Stimulated activated CD4-positive, alpha-beta T cell treated with anti-CD3 and anti-CD28 coated beads, TNF-alpha, amount 100 ng/mL, for 24 hours (primary cell): ENCODE measurements around the gene MBOAT2.
"Not testable (repeated sequence)": the region's sequence is repeated elsewhere in the genome, so short reads cannot be mapped to it uniquely, and the experiment has no call there.

Source experiments
- DNase-seq, 3 experiments: peaks; one replicate each; pipeline ENCODE4 v3.0.0-alpha.2; 2020; ENCODE audit warnings: low read depth in 3 of 3

The MBOAT2 gene

GRCh38 chr2:8992643-8993042, 10.8 kb downstream of the MBOAT2 start:
- no peak for DNase-seq

- no peak for DNase-seq
Measured at GRCh38 chr2:8989536-8990079, 13.9 kb downstream of the MBOAT2 start.

- no peak for DNase-seq
Measured at GRCh38 chr2:8987410-8987809, 16.1 kb downstream of the MBOAT2 start.

GRCh38 chr2:8986327-8986976, 17.0 kb downstream of the MBOAT2 start:
- peak in 1 of 3 experiments; percentile 3 for DNase-seq

- no peak for DNase-seq
Measured at GRCh38 chr2:8985561-8986326, 17.7 kb downstream of the MBOAT2 start.

GRCh38 chr2:8984855-8985254, 18.6 kb downstream of the MBOAT2 start:
- DNase-seq, result no peak

GRCh38 chr2:8984157-8984556, 19.3 kb downstream of the MBOAT2 start:
- DNase-seq, result no peak

- no peak for DNase-seq
Measured at GRCh38 chr2:8983571-8983970, 19.9 kb downstream of the MBOAT2 start.

GRCh38 chr2:8981876-8982275, 21.6 kb downstream of the MBOAT2 start:
- DNase-seq, result no peak

- DNase-seq, result no peak
Measured at GRCh38 chr2:8980096-8980495, 23.4 kb downstream of the MBOAT2 start.

- DNase-seq, result no peak
Measured at GRCh38 chr2:8977758-8978157, 25.7 kb downstream of the MBOAT2 start.

- DNase-seq, result no peak
Measured at GRCh38 chr2:8976442-8977259, 26.8 kb downstream of the MBOAT2 start.

- no peak for DNase-seq
Measured at GRCh38 chr2:8974016-8974415, 29.5 kb downstream of the MBOAT2 start.

- not testable (repeated sequence) for DNase-seq
Measured at GRCh38 chr2:8973017-8973416, 30.5 kb downstream of the MBOAT2 start.

GRCh38 chr2:8972535-8972934, 30.9 kb downstream of the MBOAT2 start:
- DNase-seq, result not testable (repeated sequence)

GRCh38 chr2:8969348-8969747, 34.1 kb downstream of the MBOAT2 start:
- not testable (repeated sequence) for DNase-seq

GRCh38 chr2:8966123-8966908, 37.2 kb downstream of the MBOAT2 start:
- DNase-seq, result no peak

- DNase-seq, result no peak
Measured at GRCh38 chr2:8965216-8965969, 38.1 kb downstream of the MBOAT2 start.

- no peak for DNase-seq
Measured at GRCh38 chr2:8962890-8963289, 40.6 kb downstream of the MBOAT2 start.

- no peak for DNase-seq
Measured at GRCh38 chr2:8957628-8958027, 45.9 kb downstream of the MBOAT2 start.

- DNase-seq, result no peak
Measured at GRCh38 chr2:8956774-8957173, 46.7 kb downstream of the MBOAT2 start.
